Measurements from ENCODE around the gene MTF1.
"Not testable (repeated sequence)": the region's sequence is repeated elsewhere in the genome, so short reads cannot be mapped to it uniquely, and the experiment has no call there.

The MTF1 gene

DNA sequence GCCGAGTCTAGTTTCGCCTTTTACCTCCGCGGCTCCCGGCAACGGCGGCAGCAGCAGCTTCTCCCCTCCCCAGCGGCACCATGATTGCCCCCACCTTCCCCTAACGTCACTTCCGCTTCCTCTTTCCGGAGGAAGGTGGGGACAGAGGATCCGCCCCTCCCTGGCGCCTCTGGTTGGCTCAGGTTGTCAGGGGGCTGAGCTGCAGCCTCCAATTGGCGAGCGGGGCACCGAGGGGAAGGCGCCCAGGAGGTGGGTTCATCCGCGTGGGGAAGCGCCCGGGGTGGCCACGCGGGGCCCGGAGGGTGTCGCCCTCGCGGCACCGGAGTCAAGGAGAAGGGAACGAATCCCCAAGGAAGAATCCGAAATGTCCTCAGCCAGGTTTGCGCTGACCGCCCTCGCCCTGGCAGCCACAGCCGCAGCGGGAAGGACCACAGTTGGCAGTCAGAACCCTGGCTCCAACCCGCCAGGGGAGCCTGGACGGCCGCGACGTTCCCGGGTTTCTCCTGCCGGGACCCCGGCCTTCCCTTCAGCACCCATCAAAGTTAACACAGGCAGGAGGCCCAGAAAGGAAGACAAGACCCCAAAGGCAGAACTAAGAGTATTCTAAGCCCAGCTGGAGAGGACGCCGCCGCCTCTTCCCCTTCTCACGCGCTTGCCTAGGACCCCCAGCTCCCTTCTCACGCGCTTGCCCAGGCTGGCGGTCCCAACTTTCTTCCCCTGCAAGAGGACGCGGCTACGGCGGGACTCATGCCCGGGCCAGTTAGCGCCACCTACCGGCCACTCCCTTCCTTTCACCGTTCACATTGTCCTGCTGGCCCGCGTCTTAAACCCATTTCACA is at the start of gene MTF1:
Gene MTF1, minus strand, starts transcription at position 86 of the 839 bp plus-strand sequence. CDS start 1,934 bp downstream, outside the sequence.
- DNase-seq (ENCODE audit: low spot score) = peak; percentile 98

DNA sequence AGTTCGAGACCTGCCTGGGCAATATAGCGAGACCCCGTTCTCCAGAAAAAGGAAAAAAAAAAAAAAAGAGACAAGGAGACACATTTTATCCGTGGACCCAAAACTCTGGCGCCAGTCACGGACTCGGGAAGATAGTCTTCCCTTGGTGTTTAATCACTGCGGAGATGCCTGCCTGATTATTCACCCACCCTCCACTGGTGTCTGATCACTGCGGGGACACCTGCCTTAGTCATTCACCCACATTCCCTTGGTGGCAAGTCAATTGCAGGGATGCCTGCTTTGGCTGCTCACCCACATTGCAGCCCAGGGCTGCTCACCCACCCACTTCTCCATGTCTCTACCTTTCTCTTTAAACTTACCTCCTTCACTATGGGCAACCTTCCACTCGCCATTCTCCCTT is 49.1 kb upstream of the MTF1 start:
- not testable (repeated sequence) for DNase-seq (ENCODE audit: low spot score)

DNA sequence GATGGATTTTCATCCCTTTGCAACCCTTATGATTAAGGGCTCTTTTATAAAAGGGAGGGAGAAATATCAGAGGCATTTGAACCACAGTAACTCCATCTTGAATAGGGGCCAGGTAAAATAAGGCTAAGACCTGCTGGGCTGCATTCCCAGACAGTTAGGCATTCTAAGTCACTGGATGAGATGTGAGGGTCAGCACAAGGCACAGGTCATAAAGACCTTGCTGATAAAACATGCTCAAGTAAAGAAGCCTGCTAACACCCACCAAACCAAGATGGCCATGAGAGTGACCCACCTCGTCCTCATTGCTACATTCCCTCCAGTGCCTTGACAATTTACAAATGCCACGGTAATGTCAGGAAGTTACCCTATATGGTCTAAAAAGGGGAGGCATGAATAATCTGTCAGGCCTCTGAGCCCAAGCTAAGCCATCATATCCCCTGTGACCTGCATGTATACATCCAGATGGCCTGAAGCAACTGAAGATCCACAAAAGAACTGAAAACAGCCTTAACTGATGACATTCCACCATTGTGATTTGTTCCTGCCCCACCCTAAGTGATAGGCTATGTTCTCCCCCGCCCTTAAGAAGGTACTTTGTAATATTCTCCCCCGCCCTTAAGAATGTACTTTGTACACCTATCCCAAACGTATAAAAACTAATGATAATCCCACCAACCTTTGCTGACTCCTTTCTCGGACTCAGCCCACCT is 48.2 kb upstream of the MTF1 start:
- DNase-seq (ENCODE audit: low spot score) = not testable (repeated sequence)

DNA sequence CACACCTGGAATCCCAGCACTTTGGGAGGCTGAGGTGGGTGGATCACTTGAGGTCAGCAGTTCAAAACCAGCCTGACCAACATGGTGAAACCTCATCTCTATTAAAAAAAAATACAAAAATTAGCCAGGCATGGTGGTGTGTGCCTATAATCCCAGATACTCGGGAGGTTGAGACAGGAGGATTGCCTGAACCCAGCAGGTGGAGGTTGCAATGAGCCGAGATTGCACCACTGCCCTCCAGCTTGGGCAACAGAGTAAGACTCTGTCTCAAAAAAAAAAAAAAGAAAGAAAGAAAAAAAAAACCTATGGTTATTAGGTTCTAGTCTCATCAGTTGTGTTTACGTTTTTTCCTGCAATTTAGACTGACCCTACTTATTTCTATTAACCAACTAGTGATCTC is 47.2 kb upstream of the MTF1 start:
- DNase-seq (ENCODE audit: low spot score) = not testable (repeated sequence)

DNA sequence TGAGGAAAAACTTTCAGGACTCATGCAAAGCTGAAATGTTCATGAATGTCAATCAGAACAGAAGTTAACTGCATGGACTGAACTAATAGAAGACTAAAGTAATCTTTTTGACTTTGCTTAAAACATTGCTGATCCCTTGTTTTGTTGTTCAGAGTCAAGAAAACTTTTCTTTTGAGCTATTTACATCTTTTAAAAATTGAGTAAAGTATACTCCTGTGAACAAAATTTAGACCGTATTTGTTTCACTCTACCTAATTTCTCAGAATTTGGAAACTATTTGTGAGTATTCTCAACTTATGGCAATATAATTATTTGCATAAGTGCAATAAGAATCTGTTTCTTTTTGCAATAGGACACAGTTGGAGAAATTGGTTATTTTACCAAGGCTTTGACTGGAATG is 46.3 kb upstream of the MTF1 start:
- no peak for DNase-seq (ENCODE audit: low spot score)

GRCh38 chr1:37903921-37904320 is 44.5 kb upstream of the MTF1 start:
- not testable (repeated sequence) for DNase-seq (ENCODE audit: low spot score)

DNA sequence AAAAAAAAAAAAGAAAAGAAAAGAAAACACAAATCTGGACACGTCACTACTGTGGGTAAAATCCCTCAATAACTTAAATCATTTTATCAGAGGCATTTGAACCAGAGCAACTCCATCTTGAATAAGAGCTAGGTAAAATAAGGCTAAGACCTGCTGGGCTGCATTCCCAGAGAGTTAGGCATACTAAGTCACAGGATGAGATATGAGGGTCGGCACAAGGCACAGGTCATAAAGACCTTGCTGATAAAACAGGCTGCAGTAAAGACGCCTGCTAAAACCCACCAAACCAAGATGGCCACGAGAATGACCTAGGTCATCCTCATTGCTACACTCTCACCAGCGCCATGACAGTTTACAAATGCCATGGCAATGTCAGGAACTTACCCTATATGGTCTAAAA is 43.6 kb upstream of the MTF1 start:
- DNase-seq (ENCODE audit: low spot score) = no peak

DNA sequence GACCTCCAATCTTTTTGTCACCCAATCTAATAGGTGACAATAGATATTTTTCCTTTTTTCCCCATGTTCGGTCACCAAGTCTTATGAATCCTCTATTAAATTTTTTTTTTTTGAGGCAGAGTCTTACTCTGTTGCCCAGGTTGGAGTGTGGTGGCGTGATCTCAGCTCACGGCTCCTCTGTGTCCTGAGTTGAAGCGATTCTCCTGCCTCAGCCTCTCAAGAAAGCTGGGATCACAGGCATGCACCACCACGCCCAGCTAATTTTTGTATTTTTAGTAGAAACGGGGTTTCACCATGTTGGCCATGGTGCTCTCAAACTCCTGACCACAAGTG is 42.5 kb upstream of the MTF1 start:
- no peak for DNase-seq (ENCODE audit: low spot score)

GRCh38 chr1:37901191-37901892 is 42.0 kb upstream of the MTF1 start:
- DNase-seq (ENCODE audit: low spot score) = no peak

- DNase-seq (ENCODE audit: low spot score) = not testable (repeated sequence)
Observed at GRCh38 chr1:37897563-37897962, 38.2 kb upstream of the MTF1 start.

GRCh38 chr1:37893673-37894072 is 34.3 kb upstream of the MTF1 start:
- DNase-seq (ENCODE audit: low spot score) = no peak

GRCh38 chr1:37892151-37893047 is 33.0 kb upstream of the MTF1 start:
- DNase-seq (ENCODE audit: low spot score) = no peak

- DNase-seq (ENCODE audit: low spot score) = no peak
Observed at GRCh38 chr1:37890378-37891014, 31.1 kb upstream of the MTF1 start.

DNA sequence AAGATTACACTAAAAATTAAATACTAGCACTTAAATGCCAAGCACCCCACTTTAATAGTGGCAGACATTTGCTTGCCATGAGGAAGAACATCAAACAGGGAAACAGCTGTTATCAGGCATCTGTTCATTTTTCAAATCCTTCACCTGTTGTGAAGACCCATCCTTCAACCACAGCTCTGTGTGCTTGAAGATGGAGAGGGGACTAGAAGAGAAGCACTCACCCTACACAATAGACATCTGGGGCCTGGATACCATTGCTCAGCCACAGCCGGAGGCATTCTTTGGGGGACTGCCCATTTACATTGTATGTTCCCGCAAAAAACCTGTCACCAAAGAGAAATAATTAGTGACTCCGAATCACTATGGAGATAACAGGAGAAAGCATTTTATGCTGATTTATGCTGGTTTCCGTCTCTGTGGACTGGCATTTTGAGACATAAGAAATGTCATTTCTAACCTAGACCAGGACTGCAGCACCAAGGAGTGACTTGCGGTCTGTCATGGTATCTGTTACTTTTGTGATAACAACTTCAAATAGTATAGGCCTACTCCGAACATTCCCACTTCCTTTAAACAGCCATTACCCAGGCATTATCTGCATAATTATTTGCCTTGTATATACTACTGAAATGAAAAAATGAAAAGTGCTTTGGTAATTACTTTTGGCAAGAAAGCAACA is 28.8 kb upstream of the MTF1 start:
- no peak for DNase-seq (ENCODE audit: low spot score)

DNA sequence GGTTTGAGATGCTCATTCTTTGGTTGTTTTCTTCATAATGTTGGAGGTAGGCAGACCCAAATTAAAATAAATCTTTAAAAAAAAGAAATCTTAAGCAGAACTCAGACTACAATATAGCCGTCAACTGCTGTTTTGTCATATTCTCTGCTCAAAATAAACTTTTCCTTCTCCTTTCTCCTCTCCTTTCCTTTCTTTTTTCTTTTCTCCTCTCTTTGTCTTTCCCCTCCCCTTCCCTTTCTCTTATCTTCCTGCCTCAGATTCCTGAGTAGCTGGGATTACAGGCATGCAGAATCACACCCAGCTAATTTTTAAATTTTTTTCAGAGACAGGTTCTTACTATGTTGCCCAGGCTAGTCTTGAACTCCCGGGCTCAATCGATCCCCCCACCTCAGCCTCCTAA is 24.8 kb upstream of the MTF1 start:
- no peak for DNase-seq (ENCODE audit: low spot score)

GRCh38 chr1:37883671-37884070 is 24.3 kb upstream of the MTF1 start:
- no peak for DNase-seq (ENCODE audit: low spot score)

- no peak for DNase-seq (ENCODE audit: low spot score)
Observed at GRCh38 chr1:37879865-37880264, 20.5 kb upstream of the MTF1 start.

DNA sequence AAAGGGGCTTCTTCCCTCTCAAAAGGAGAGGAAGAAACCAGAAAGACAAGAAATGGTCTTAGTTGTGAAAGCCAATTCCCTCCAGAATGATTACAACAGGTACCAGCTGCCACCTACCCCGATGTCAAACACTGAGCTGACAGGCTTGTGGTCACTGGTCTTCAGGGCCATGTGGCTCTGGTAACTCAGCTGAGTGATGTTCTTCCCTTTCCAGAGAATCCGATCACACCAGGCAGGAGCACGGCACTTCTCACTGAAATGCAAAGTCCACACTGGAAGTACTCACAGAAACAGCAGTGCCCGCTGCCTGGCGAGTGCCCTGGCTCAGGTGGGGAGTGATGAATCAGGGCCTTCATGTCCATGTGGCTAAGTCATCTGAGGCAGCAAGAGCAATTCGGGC is 18.7 kb upstream of the MTF1 start:
- DNase-seq (ENCODE audit: low spot score) = no peak

DNA sequence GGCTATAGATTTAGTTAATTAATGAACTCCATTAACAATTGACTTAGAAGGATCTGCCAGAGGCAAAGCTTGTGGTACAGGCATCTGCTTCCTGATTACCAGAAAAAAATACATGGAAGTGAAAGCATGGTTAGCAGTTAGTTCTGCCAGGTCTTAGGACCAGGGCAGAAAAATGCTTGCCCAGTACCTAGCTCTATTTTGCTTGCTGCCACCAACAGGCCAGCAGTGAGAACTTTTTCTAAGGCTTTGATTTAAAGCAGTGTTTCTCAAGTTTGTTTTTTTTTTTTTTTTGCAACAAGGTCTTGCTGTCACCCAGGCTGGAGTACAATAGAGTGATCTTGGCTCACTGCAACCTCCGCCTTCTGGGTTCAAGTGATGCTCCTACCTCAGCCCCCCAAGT is 16.4 kb upstream of the MTF1 start:
- DNase-seq (ENCODE audit: low spot score) = no peak

GRCh38 chr1:37872692-37873091 is 13.3 kb upstream of the MTF1 start:
- DNase-seq (ENCODE audit: low spot score) = no peak

GRCh38 chr1:37868466-37868865 is 9.1 kb upstream of the MTF1 start:
- no peak for DNase-seq (ENCODE audit: low spot score)

Measured in putamen (tissue), 1 donor.